ENCODE results near the gene SERPINE2. TPM values are rescaled to one million over a fixed set of nuclear protein-coding genes. Genes with fewer than 3 reads are reported as not detected.

The SERPINE2 gene
- total RNA-seq, 6 experiments from 2014 or later = 145 to 385 (median 169) TPM

DNA sequence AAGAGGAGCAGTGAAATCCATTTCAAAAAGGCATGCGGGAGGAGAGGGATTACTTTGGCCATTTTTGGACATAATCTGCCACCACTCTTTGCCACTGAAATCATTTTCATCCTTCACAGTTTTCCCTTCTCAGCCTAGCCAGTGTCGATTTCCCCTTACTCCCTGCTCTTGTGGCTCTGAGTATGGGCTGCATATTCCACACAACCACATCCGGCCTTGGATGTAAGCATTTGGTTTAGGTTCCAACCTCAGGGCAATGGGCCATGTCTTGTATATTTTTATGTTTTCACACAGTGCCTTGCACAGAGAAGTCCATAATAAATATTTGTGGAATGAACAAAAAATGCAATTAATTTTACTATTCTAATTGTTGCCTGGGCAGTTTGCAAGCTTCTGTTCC, 7.7 kb upstream of the SERPINE2 start:
- no peak overlapping the region for H3K4me3 Mint-ChIP-seq
- no peaks in the 10 kb centered on the region for H3K36me3 Mint-ChIP-seq (ENCODE audit: low read depth)
- TF ChIP-seq, protein P1, sequence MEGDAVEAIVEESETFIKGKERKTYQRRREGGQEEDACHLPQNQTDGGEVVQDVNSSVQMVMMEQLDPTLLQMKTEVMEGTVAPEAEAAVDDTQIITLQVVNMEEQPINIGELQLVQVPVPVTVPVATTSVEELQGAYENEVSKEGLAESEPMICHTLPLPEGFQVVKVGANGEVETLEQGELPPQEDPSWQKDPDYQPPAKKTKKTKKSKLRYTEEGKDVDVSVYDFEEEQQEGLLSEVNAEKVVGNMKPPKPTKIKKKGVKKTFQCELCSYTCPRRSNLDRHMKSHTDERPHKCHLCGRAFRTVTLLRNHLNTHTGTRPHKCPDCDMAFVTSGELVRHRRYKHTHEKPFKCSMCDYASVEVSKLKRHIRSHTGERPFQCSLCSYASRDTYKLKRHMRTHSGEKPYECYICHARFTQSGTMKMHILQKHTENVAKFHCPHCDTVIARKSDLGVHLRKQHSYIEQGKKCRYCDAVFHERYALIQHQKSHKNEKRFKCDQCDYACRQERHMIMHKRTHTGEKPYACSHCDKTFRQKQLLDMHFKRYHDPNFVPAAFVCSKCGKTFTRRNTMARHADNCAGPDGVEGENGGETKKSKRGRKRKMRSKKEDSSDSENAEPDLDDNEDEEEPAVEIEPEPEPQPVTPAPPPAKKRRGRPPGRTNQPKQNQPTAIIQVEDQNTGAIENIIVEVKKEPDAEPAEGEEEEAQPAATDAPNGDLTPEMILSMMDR (IDR thresholded peaks at IDR 0.05) = no peak
- no peak for DNase-seq
- no peaks in the 10 kb centered on the region; the same call in 1 of the 2 replicates for H3K4me1 Mint-ChIP-seq (ENCODE audit: low read depth)
- H3K27me3 Mint-ChIP-seq (ENCODE audit: insufficient read depth) = peaks cover 2% of the 10 kb centered on the region; the same call in 1 of the 2 replicates
- no peaks in the 10 kb centered on the region for H3K9me3 Mint-ChIP-seq
- no peak overlapping the region for H3K27ac Mint-ChIP-seq

DNA sequence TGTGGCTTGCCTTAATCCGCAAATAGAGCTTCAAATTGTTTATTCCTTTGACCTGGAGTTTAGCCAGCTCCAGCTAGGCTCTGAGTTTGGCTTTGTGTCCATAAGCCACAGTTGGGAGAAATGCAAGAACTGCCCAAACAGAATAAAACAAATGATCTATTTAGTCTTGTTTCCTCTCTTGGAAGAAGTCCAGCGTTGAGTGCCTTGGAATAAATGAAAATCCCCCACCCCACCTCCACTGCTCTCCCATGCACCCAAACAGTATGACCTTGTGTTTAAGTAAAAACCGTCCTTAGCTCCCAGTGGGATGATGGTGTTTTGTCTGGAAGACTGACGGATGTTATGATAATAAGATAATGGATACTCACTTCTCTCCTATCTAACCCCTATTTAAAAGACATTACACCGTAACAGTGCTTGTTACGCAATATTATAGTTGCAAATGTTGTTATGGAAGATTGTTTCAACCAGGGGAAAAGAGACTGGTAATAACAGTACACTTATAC, 3.2 kb upstream of the SERPINE2 start:
- no peak for DNase-seq
- Mint-ChIP-seq H3K27ac (no peak overlapping the region), H3K27me3 (ENCODE audit: insufficient read depth) (peaks cover 2% of the 10 kb centered on the region), H3K4me3 (no peak overlapping the region), H3K9me3 (no peaks in the 10 kb centered on the region), H3K36me3 (ENCODE audit: low read depth) (no peaks in the 10 kb centered on the region), H3K4me1 (ENCODE audit: low read depth) (peaks cover 15% of the 10 kb centered on the region)
- TF ChIP-seq, protein P1 (IDR thresholded peaks at IDR 0.05) = no peak

DNA sequence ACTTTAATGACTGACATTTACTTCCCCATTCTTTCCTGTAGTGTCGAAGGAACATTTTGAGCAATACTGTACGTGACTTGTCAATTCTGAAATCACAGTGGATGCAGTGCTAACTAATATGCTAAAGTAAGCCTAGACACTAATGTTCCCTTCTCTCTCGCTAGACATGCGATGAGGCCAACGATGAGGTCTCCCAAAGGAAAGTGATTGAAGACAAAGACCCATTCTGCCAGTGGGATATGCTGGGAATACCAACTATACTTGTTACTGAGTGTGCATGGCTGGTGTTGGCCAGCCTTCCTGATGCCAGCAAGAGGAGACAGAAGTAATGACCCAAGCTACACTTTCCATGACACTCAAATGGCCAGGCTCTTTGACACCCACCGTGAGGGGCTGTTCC, 2.5 kb upstream of the SERPINE2 start:
- Mint-ChIP-seq H3K4me1 (ENCODE audit: low read depth) (peaks cover 22% of the 10 kb centered on the region), H3K27me3 (ENCODE audit: insufficient read depth) (peaks cover 2% of the 10 kb centered on the region), H3K27ac (no peak overlapping the region), H3K4me3 (no peak overlapping the region), H3K36me3 (ENCODE audit: low read depth) (no peaks in the 10 kb centered on the region), H3K9me3 (no peaks in the 10 kb centered on the region)
- DNase-seq = no peak
- TF ChIP-seq, protein P1 (IDR thresholded peaks at IDR 0.05) = no peak

DNA sequence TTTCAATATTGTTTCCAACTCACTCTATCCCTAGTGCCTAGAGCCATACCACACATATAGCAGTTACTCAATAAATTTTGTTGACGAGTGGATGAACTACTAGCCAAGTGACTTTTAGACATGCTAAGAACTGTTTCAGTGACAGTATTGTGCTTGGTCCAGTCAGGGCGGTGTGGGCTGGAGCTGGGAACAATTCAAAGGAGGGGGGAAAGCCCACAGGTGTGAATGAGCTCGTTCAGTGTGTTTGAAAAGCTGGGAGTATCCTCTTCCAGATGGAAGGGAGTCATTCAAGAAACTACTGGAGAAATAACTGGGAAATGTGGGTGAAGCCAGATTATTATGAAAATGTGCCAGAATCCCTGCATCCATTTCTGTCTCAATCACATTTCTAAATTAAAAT, 1.7 kb upstream of the SERPINE2 start:
- no peaks in the 10 kb centered on the region for H3K9me3 Mint-ChIP-seq
- DNase-seq = no peak

DNA sequence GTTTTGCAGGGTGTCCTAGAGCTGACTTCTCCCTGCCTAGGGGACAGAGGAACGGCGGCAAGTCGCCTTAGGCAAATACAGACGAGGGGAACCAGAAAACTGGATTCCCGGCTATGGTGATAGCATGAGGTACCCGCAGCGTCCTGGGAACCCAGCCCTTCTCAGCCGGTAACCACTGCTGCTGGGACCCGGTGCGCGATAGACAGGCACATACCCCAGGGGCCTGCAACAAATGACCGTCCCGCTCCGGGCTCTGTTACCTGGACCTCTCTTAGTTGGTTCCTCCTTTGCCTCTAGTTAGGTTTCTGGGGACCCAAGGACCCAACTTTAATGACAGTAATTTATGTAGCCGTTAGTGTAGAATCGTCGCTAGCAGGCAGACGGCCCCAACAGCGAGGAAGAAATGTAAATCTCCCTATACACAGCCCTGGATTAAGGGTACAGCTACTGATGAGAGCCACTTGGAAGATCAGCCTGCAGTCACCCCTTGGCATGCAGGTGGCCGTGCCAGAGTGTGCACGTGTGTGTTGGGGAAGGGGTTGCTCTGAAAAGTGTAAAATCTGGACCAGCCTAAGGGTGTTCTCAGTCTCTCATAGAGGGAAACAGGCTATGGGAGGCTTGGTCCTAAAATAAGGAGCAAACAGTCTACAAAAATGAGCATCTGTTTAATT, 819 bp upstream of the SERPINE2 start:
- H3K9me3 Mint-ChIP-seq = no peaks in the 10 kb centered on the region
- peak overlapping the region; percentile 44 for H3K27ac Mint-ChIP-seq
- peak overlapping the region; percentile 87 for H3K4me3 Mint-ChIP-seq
- H3K4me1 Mint-ChIP-seq (ENCODE audit: low read depth) = peaks cover 29% of the 10 kb centered on the region
- H3K36me3 Mint-ChIP-seq (ENCODE audit: low read depth) = no peaks in the 10 kb centered on the region
- TF ChIP-seq, protein P1 (IDR thresholded peaks at IDR 0.05) = peak; percentile 10; the same call in 1 of the 2 replicates
- DNase-seq = no peak
- H3K27me3 Mint-ChIP-seq (ENCODE audit: insufficient read depth) = peaks cover 2% of the 10 kb centered on the region

More for the DNA sequence above, 1.7 kb upstream of the SERPINE2 start:
- TF ChIP-seq, protein P1 (IDR thresholded peaks at IDR 0.05) = no peak
- H3K27ac Mint-ChIP-seq = no peak overlapping the region
- H3K27me3 Mint-ChIP-seq (ENCODE audit: insufficient read depth) = peaks cover 2% of the 10 kb centered on the region
- H3K36me3 Mint-ChIP-seq (ENCODE audit: low read depth) = no peaks in the 10 kb centered on the region
- peaks cover 28% of the 10 kb centered on the region for H3K4me1 Mint-ChIP-seq (ENCODE audit: low read depth)
- no peak overlapping the region for H3K4me3 Mint-ChIP-seq
